WTC11 (cell line): Measurements from ENCODE around the gene RITA1. TPM values are rescaled to one million over a fixed set of nuclear protein-coding genes. Genes with fewer than 3 reads are reported as not detected.

Experiments used
- ATAC-seq: fragments of 200-7000 bp; cut with Tn5 transposase; 2 replicates; pipeline ENCODE4 v1.10.0; 2021; ENCODE audit warnings: mild to moderate bottlenecking, moderate library complexity
- CTCF ChIA-PET: fragments of 300-600 bp; sonication (Branson Sonifier 250); formaldehyde crosslinking; loops from one replicate; lab custom pipeline; 2021; ENCODE audit warnings: antibody characterized with exemption; lab: Charles Lee
- POLR2A ChIA-PET: fragments of 350-600 bp; sonication (Branson Sonifier 250); formaldehyde crosslinking; loops from one replicate; lab custom pipeline; 2021; ENCODE audit warnings: antibody characterized with exemption; lab: Charles Lee
- DNase-seq: peaks from one replicate; pipeline ENCODE4 v3.0.0; 2021; ENCODE audit warnings: low spot score
- H3K27ac Mint-ChIP-seq: 2 replicates; pipeline ENCODE4 v1.8.0; 2021; ENCODE audit warnings: mixed read lengths
- H3K27me3 Mint-ChIP-seq: 2 replicates; pipeline ENCODE4 v1.8.0; 2021; ENCODE audit warnings: low read depth, mild to moderate bottlenecking, moderate library complexity, mixed read lengths
- H3K36me3 Mint-ChIP-seq: 2 replicates; pipeline ENCODE4 v1.8.0; 2021; ENCODE audit warnings: mixed read lengths
- H3K4me1 Mint-ChIP-seq: 2 replicates; pipeline ENCODE4 v1.8.0; 2022; ENCODE audit warnings: mixed read lengths
- H3K4me3 Mint-ChIP-seq: 2 replicates; pipeline ENCODE4 v1.8.0; 2021; ENCODE audit warnings: mild to moderate bottlenecking, moderate library complexity, mixed read lengths
- H3K9me3 Mint-ChIP-seq: 2 replicates; pipeline ENCODE4 v1.8.0; 2021; ENCODE audit warnings: mixed read lengths
- ARID4B ChIP-seq: sonication (generic); formaldehyde crosslinking; IDR thresholded peaks from 2 replicates; pipeline ENCODE4 v1.8.0; 2023; ENCODE audit warnings: missing genetic modification reagents, mild to moderate bottlenecking, borderline replicate concordance
- ATF1 ChIP-seq: sonication (generic); formaldehyde crosslinking; IDR thresholded peaks from 2 replicates; pipeline ENCODE4 v1.8.1; 2023; ENCODE audit warnings: mild to moderate bottlenecking, moderate library complexity, missing genetic modification reagents
- ATF2 ChIP-seq: sonication (generic); formaldehyde crosslinking; IDR thresholded peaks from 2 replicates; pipeline ENCODE4 v1.8.1; 2022; ENCODE audit warnings: low read depth, missing genetic modification reagents, borderline replicate concordance
- ATF3 ChIP-seq: sonication (generic); formaldehyde crosslinking; conservative IDR thresholded peaks from 2 replicates; pipeline ENCODE4 v1.8.1; 2022; ENCODE audit warnings: mild to moderate bottlenecking, missing genetic modification reagents
- CBFB ChIP-seq: sonication (generic); formaldehyde crosslinking; IDR thresholded peaks from 2 replicates; pipeline ENCODE4 v1.8.1; 2022; ENCODE audit warnings: mild to moderate bottlenecking, low read depth, missing genetic modification reagents
- ELF4 ChIP-seq: sonication (generic); formaldehyde crosslinking; IDR thresholded peaks from 2 replicates; pipeline ENCODE4 v1.8.1; 2022; ENCODE audit warnings: low read depth, mild to moderate bottlenecking, moderate library complexity, missing genetic modification reagents
- ERG ChIP-seq: fragments of 250-450 bp; sonication (Bioruptor Pico); IDR thresholded peaks from 2 replicates; pipeline ENCODE4 v1.8.0; 2021; ENCODE audit warnings: mild to moderate bottlenecking
- GRHL2 ChIP-seq: fragments of 250-450 bp; sonication (Bioruptor Pico); IDR thresholded peaks from 2 replicates; pipeline ENCODE4 v1.8.0; 2022; ENCODE audit warnings: mild to moderate bottlenecking, moderate library complexity; ENCODE audit not compliant: insufficient replicate concordance, severe bottlenecking
- GTF2I ChIP-seq: fragments of 250-450 bp; sonication (Bioruptor Pico); conservative IDR thresholded peaks from 2 replicates; pipeline ENCODE4 v1.4.0; 2021; ENCODE audit warnings: mild to moderate bottlenecking
- MYBL2 ChIP-seq: sonication (generic); formaldehyde crosslinking; IDR thresholded peaks from 2 replicates; pipeline ENCODE4 v1.8.1; 2023; ENCODE audit warnings: mild to moderate bottlenecking, moderate library complexity, missing genetic modification reagents
- RELA ChIP-seq: sonication (generic); formaldehyde crosslinking; IDR thresholded peaks from 2 replicates; pipeline ENCODE4 v1.8.1; 2022; ENCODE audit warnings: missing genetic modification reagents, mild to moderate bottlenecking, borderline replicate concordance
- RORB ChIP-seq: fragments of 250-450 bp; sonication (Bioruptor Pico); IDR thresholded peaks from 2 replicates; pipeline ENCODE4 v1.9.0; 2021; ENCODE audit warnings: mild to moderate bottlenecking
- SMAD3 ChIP-seq: sonication (generic); formaldehyde crosslinking; IDR thresholded peaks from 2 replicates; pipeline ENCODE4 v1.8.0; 2022; ENCODE audit warnings: missing genetic modification reagents, mild to moderate bottlenecking, borderline replicate concordance
- USF2 ChIP-seq: sonication (generic); formaldehyde crosslinking; IDR thresholded peaks from 2 replicates; pipeline ENCODE4 v1.8.1; 2023; ENCODE audit warnings: mild to moderate bottlenecking, missing genetic modification reagents, moderate library complexity
- ZMAT4 ChIP-seq: fragments of 250-450 bp; sonication (Bioruptor Pico); IDR thresholded peaks from 2 replicates; pipeline ENCODE4 v1.9.0; 2021; ENCODE audit warnings: mild to moderate bottlenecking
- ZNF121 ChIP-seq: sonication (generic); formaldehyde crosslinking; IDR thresholded peaks from 2 replicates; pipeline ENCODE4 v1.8.0; 2023; ENCODE audit warnings: missing genetic modification reagents
- ZNF138 ChIP-seq: sonication (generic); formaldehyde crosslinking; conservative IDR thresholded peaks from 2 replicates; pipeline ENCODE4 v1.8.1; 2022; ENCODE audit warnings: mild to moderate bottlenecking, moderate library complexity, missing genetic modification reagents
- ZNF263 ChIP-seq: sonication (generic); formaldehyde crosslinking; IDR thresholded peaks from 2 replicates; pipeline ENCODE4 v1.8.1; 2022; ENCODE audit warnings: low read depth, mild to moderate bottlenecking, moderate library complexity, missing genetic modification reagents
- ZNF317 ChIP-seq: sonication (generic); formaldehyde crosslinking; IDR thresholded peaks from 2 replicates; pipeline ENCODE4 v1.8.1; 2023; ENCODE audit warnings: low read depth, mild to moderate bottlenecking, moderate library complexity, missing genetic modification reagents, borderline replicate concordance
- ZSCAN18 ChIP-seq: fragments of 250-450 bp; sonication (Bioruptor Pico); IDR thresholded peaks from 2 replicates; pipeline ENCODE4 v2.1.2; 2022; ENCODE audit warnings: mild to moderate bottlenecking, moderate library complexity
- total RNA-seq: library from RNA; stranded (reverse); gene quantifications from 3 replicates; pipeline ENCODE4 v1.2.3, GENCODE V29; 2021

The RITA1 gene
- total RNA-seq, 1 experiment from 2014 or later = 29.3 TPM

- Mint-ChIP-seq H3K27ac (peak overlapping the region; percentile 83), H3K36me3 (peaks cover 39% of the 10 kb centered on the region), H3K4me3 (no peak overlapping the region), H3K27me3 (no peaks in the 10 kb centered on the region), H3K4me1 (peaks cover 34% of the 10 kb centered on the region), H3K9me3 (no peaks in the 10 kb centered on the region)
- no peak for TF ChIP-seq SMAD3 (CRISPR knock-in tag)
- no peak for TF ChIP-seq ZMAT4 (CRISPR knock-in tag)
- TF ChIP-seq CBFB (CRISPR knock-in tag) = no peak
- no peak for TF ChIP-seq ZSCAN18 (CRISPR knock-in tag)
- no peak for TF ChIP-seq GTF2I (CRISPR knock-in tag)
- no peak for TF ChIP-seq ZNF138 (CRISPR knock-in tag)
- no peak for TF ChIP-seq ZNF263 (CRISPR knock-in tag)
- TF ChIP-seq ARID4B (CRISPR knock-in tag) = no peak
- TF ChIP-seq USF2 = no peak
- no peak for TF ChIP-seq ATF3 (CRISPR knock-in tag)
- TF ChIP-seq ATF2 (CRISPR knock-in tag) = no peak
- no peak for TF ChIP-seq MYBL2 (CRISPR knock-in tag)
- no peak for TF ChIP-seq ZNF121 (CRISPR knock-in tag)
- no peak for TF ChIP-seq GRHL2 (CRISPR knock-in tag)
- no peak for TF ChIP-seq ZNF317 (CRISPR knock-in tag)
- no peak for TF ChIP-seq RELA
- ATAC-seq = no peak
- ChIA-PET POLR2A (no interaction called here), CTCF (interaction anchor here (1.2 to 1.5 kb wide), 4 partner anchors 30 to 192 kb away, joined by 3 read pairs; partner anchors contain the start of gene SLC8B1)
- DNase-seq = no peak
These were observed 48.4 kb downstream of the RITA1 start for GRCh38 chr12:113233967-113234366.

GRCh38 chr12:113234483-113234882 lies 49.0 kb downstream of the RITA1 start:
- H3K4me3 Mint-ChIP-seq = no peak overlapping the region
- CTCF ChIA-PET = interaction anchor here (1.2 kb wide), 1 partner anchor 191 kb away, joined by 3 read pairs; no protein-coding TSS in a partner anchor
- ATAC-seq = no peak
- no peaks in the 10 kb centered on the region for H3K27me3 Mint-ChIP-seq
- no peak for DNase-seq
- POLR2A ChIA-PET = no interaction called here
- H3K4me1 Mint-ChIP-seq = peaks cover 37% of the 10 kb centered on the region
- H3K36me3 Mint-ChIP-seq = peaks cover 42% of the 10 kb centered on the region
- peak overlapping the region; percentile 83; the same call in 1 of the 2 replicates for H3K27ac Mint-ChIP-seq
- no peaks in the 10 kb centered on the region for H3K9me3 Mint-ChIP-seq
- TF ChIP-seq ARID4B (CRISPR knock-in tag) (no peak), ELF4 (CRISPR knock-in tag) (no peak), ATF1 (CRISPR knock-in tag) (no peak), ERG (CRISPR knock-in tag) (no peak), SMAD3 (CRISPR knock-in tag) (no peak), RORB (CRISPR knock-in tag) (no peak)
